Upper lobe of left lung (tissue), 6 donors: ENCODE results near the gene LEAP2. TPM values are rescaled to one million over a fixed set of nuclear protein-coding genes. Genes with fewer than 3 reads are reported as not detected.

Source experiments
- ATAC-seq, 2 donors: fragments of 200-7000 bp; cut with Tn5 transposase; one replicate each; pipeline ENCODE4 v1.9.1; 2022; ENCODE audit warnings: mild to moderate bottlenecking in 2 of 2, moderate library complexity in 2 of 2; ENCODE audit not compliant: low FRiP score in 2 of 2
- DNase-seq, 2 donors: peaks; one replicate each; pipeline ENCODE4 v3.0.0-alpha.2; 2019 to 2020
- H3K27ac ChIP-seq, 4 donors: fragments of 200-600 bp; sonication (generic); one replicate each; pipeline ENCODE4 v1.5.1; 2016 to 2019
- H3K27me3 ChIP-seq, 4 donors: fragments of 200-600 bp; sonication (generic); one replicate each; pipeline ENCODE4 v1.5.1; 2017 to 2019
- H3K36me3 ChIP-seq, 4 donors: fragments of 200-600 bp; sonication (generic); one replicate each; pipeline ENCODE4 v1.5.1; 2016 to 2019
- H3K4me1 ChIP-seq, 4 donors: fragments of 200-600 bp; sonication (generic); one replicate each; pipeline ENCODE4 v1.5.1; 2018 to 2019
- H3K4me3 ChIP-seq, 4 donors: fragments of 200-600 bp; sonication (generic); one replicate each; pipeline ENCODE4 v1.5.1; 2017 to 2019; ENCODE audit warnings: mild to moderate bottlenecking in 2 of 4, moderate library complexity in 1 of 4
- H3K9me3 ChIP-seq, 4 donors: fragments of 200-600 bp; sonication (generic); one replicate each; pipeline ENCODE4 v1.5.1; 2018 to 2019
- EP300 ChIP-seq, 4 donors: sonication (generic); formaldehyde crosslinking; IDR thresholded peaks; one replicate each; pipeline ENCODE4 v1.5.1; 2017; ENCODE audit warnings: antibody characterized with exemption in 4 of 4, control low read depth in 2 of 4
- POLR2A ChIP-seq, 4 donors: fragments of 450-650 bp; IDR thresholded peaks; one replicate each; pipeline ENCODE4 v1.5.1; 2016 to 2017; ENCODE audit warnings: antibody characterized with exemption in 4 of 4, mild to moderate bottlenecking in 2 of 4
- POLR2AphosphoS5 ChIP-seq, 2 donors: sonication (generic); formaldehyde crosslinking; IDR thresholded peaks; one replicate each; pipeline ENCODE4 v1.5.1; 2017; ENCODE audit warnings: antibody characterized with exemption in 2 of 2
- WGBS, 2 donors: methylation state at CpG; one replicate each; pipeline ENCODE4 v1.1.5; 2017 to 2018; 5-methylcytosine and 5-hydroxymethylcytosine counted together
- total RNA-seq, 6 donors: library from RNA; depleted of rRNA in 4 of 6; stranded (reverse); fragments of >200 nt in 4 of 6; gene quantifications; one replicate each; pipeline versions ENCODE4 v1.1.0 to v1.2.1, GENCODE V29; 2016 to 2021
- TF ChIP-seq, protein P1 (sequence below), 6 experiments: fragments of 450-650 bp in 4 of 6; fragments of 200-600 bp in 2 of 6; sonication (generic) in 2 of 6; IDR thresholded peaks; one replicate each; pipeline ENCODE4 v1.5.1; 2016 to 2019; ENCODE audit warnings: antibody characterized with exemption in 6 of 6
- donor health status: DM: no; HTN: no; CAD: no; lungs with moderate emphysema.
- donor health status: DM: no; HTN: yes; CAD: no; lungs with severe emphysema.

The LEAP2 gene
- total RNA-seq, 6 donors from 2014 or later, result 0.61 to 2.2 (median 0.89) TPM

DNA sequence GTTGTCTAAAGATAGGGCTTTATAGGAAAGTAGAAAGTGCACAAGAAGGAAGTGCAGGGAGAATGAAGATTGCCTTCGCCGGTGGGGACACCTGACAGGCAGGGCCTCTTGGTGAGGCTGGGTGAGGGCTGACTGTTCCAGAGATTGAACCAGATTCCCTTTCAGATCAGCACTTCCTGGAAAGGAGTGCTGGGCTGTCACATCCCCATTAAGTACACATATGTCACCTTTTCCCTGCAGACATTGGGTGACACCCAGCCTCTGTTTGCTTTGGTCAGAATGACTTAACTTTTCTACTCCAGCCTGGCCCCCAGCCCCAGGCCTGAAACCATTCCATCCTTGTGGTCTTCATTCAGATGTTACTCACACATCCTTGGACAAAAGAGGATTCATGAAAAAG is 35.6 kb upstream of the LEAP2 start:
- TF ChIP-seq, protein P1, sequence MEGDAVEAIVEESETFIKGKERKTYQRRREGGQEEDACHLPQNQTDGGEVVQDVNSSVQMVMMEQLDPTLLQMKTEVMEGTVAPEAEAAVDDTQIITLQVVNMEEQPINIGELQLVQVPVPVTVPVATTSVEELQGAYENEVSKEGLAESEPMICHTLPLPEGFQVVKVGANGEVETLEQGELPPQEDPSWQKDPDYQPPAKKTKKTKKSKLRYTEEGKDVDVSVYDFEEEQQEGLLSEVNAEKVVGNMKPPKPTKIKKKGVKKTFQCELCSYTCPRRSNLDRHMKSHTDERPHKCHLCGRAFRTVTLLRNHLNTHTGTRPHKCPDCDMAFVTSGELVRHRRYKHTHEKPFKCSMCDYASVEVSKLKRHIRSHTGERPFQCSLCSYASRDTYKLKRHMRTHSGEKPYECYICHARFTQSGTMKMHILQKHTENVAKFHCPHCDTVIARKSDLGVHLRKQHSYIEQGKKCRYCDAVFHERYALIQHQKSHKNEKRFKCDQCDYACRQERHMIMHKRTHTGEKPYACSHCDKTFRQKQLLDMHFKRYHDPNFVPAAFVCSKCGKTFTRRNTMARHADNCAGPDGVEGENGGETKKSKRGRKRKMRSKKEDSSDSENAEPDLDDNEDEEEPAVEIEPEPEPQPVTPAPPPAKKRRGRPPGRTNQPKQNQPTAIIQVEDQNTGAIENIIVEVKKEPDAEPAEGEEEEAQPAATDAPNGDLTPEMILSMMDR (IDR thresholded peaks at IDR 0.05), result no peak
- TF ChIP-seq EP300 (IDR thresholded peaks at IDR 0.05) (no peak), POLR2AphosphoS5 (IDR thresholded peaks at IDR 0.05) (no peak), POLR2A (IDR thresholded peaks at IDR 0.05) (no peak)
- ATAC-seq, result peak in 1 of 2 donors; percentile 3

GRCh38 chr5:132838516-132839282 is 34.8 kb upstream of the LEAP2 start:
- TF ChIP-seq POLR2A (IDR thresholded peaks at IDR 0.05) (no peak), POLR2AphosphoS5 (IDR thresholded peaks at IDR 0.05) (no peak), EP300 (IDR thresholded peaks at IDR 0.05) (no peak)
- TF ChIP-seq, protein P1 (IDR thresholded peaks at IDR 0.05), result no peak
- Histone ChIP-seq H3K4me3 (no peak overlapping the region), H3K27ac (peak overlapping the region; percentile 67 to 89 (median 78)), H3K9me3 (no peaks in the 10 kb centered on the region), H3K4me1 (peaks cover 23 to 30% (median 26%) of the 10 kb centered on the region in 4 donors), H3K36me3 (no peaks in the 10 kb centered on the region), H3K27me3 (no peaks in the 10 kb centered on the region)
- DNase-seq, result no peak
- ATAC-seq, result no peak
- WGBS, 2 donors, result 80 to 89% methylated on average over 3 of the region's 3 CpGs

More for the DNA sequence above, 35.6 kb upstream of the LEAP2 start:
- WGBS, 2 donors, result 47 to 62% methylated on average over 2 of the region's 2 CpGs
- Histone ChIP-seq H3K27ac (peak overlapping the region in 2 of 4 donors; percentile 85 to 89), H3K4me1 (peaks cover 23 to 30% (median 26%) of the 10 kb centered on the region in 4 donors), H3K27me3 (no peaks in the 10 kb centered on the region), H3K9me3 (no peaks in the 10 kb centered on the region), H3K36me3 (no peaks in the 10 kb centered on the region), H3K4me3 (no peak overlapping the region)
- DNase-seq, result no peak

GRCh38 chr5:132839426-132840301 is 33.8 kb upstream of the LEAP2 start:
- Histone ChIP-seq H3K9me3 (no peaks in the 10 kb centered on the region), H3K4me1 (peaks cover 23 to 30% (median 26%) of the 10 kb centered on the region in 4 donors), H3K36me3 (no peaks in the 10 kb centered on the region), H3K27me3 (no peaks in the 10 kb centered on the region), H3K4me3 (no peak overlapping the region), H3K27ac (peak overlapping the region; percentile 67 to 89 (median 78))
- 58 to 60% methylated on average over 8 of the region's 8 CpGs for WGBS, 2 donors
- peak in 1 of 2 donors; percentile 22 for ATAC-seq
- DNase-seq, result no peak
- TF ChIP-seq, protein P1 (IDR thresholded peaks at IDR 0.05), result no peak
- TF ChIP-seq POLR2A (IDR thresholded peaks at IDR 0.05), result no peak
- no peak for TF ChIP-seq EP300 (IDR thresholded peaks at IDR 0.05)
- no peak for TF ChIP-seq POLR2AphosphoS5 (IDR thresholded peaks at IDR 0.05)

GRCh38 chr5:132840313-132840712 is 33.2 kb upstream of the LEAP2 start:
- no peak for TF ChIP-seq EP300 (IDR thresholded peaks at IDR 0.05)
- Histone ChIP-seq H3K27ac (peak overlapping the region; percentile 67 to 89 (median 78)), H3K4me1 (peaks cover 23 to 30% (median 26%) of the 10 kb centered on the region in 4 donors), H3K9me3 (no peaks in the 10 kb centered on the region), H3K27me3 (no peaks in the 10 kb centered on the region), H3K36me3 (no peaks in the 10 kb centered on the region), H3K4me3 (no peak overlapping the region)
- ATAC-seq (no peak), DNase-seq (no peak)
- WGBS, 2 donors, result 52 to 64% methylated on average over 3 of the region's 3 CpGs

DNA sequence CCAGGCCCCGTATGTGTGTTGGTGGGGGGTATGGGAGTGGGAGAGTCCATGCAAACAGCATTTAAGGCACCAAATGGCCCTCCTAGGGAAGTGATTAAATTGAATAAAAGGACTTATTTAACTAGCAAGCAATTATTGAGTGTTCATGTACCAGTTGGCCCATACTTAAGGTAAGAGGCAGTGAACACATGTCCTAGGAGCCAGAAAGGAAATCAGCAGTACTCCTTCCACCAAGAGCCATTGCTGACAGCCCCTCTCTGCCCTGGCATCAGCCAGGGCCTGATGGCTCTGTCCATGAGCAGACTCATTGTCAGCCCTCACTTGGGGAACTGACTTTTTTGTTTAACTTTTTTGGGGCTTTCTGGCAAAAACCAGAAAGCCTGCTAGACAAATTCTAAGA is 32.6 kb upstream of the LEAP2 start:
- TF ChIP-seq EP300 (IDR thresholded peaks at IDR 0.05) (no peak), POLR2AphosphoS5 (IDR thresholded peaks at IDR 0.05) (no peak), POLR2A (IDR thresholded peaks at IDR 0.05) (no peak)
- TF ChIP-seq, protein P1 (IDR thresholded peaks at IDR 0.05), result no peak
- H3K36me3 ChIP-seq, result no peaks in the 10 kb centered on the region
- peak overlapping the region; percentile 67 to 89 (median 78) for H3K27ac ChIP-seq
- ATAC-seq (no peak), DNase-seq (no peak)
- H3K9me3 ChIP-seq, result no peaks in the 10 kb centered on the region
- peaks cover 23 to 30% (median 26%) of the 10 kb centered on the region in 4 donors for H3K4me1 ChIP-seq
- no peak overlapping the region for H3K4me3 ChIP-seq
- 42 to 70% methylated on average over 1 of the region's 1 CpG for WGBS, 2 donors
- no peaks in the 10 kb centered on the region for H3K27me3 ChIP-seq
